ENCODE data around the gene LRRC8E. TPM values are rescaled to one million over a fixed set of nuclear protein-coding genes. Genes with fewer than 3 reads are reported as not detected.

The LRRC8E gene
- total and polyA plus RNA-seq, 2 of the 8 experiments (the other 6 are each of a cell fraction or from before 2014, with no cell fraction given), result 2.7 to 2.9 TPM

- Histone ChIP-seq H3K4me3 (ENCODE audit: extremely low read depth in 1 of 4, insufficient read depth in 2 of 4, low read depth in 3 of 4, low read length in 4 of 4) (no peak overlapping the region), H2BK15ac (ENCODE audit: low read length) (no peak overlapping the region), H4K8ac (ENCODE audit: extremely low read depth, insufficient read depth, low read length) (no peak overlapping the region), H3K23me2 (ENCODE audit: low read depth, low read length) (peaks cover 4% of the 10 kb centered on the region; the same call in 1 of the 2 replicates), H3K79me2 (ENCODE audit: control insufficient read depth in 1 of 2, insufficient read depth in 2 of 2, low read length in 2 of 2) (no peaks in the 10 kb centered on the region), H3K27me3 (replicated peaks in 1 of 4; ENCODE audit: control insufficient read depth in 3 of 4, extremely low read depth in 1 of 4, insufficient read depth in 3 of 4, low read length in 3 of 4) (peaks cover 0 to 2% (median 0%) of the 10 kb centered on the region in 4 experiments; a peak in 1 of 7 replicates), H4K91ac (replicated peaks; ENCODE audit: insufficient read length, low read length) (no peak overlapping the region), H3K56ac (replicated peaks; ENCODE audit: insufficient read length, low read depth, low read length) (no peak overlapping the region), H3K14ac (ENCODE audit: insufficient read length) (no peak overlapping the region), H4K5ac (ENCODE audit: insufficient read length, low read depth, low read length) (no peak overlapping the region), H3K23ac (ENCODE audit: insufficient read length) (no peak overlapping the region), H2AK5ac (ENCODE audit: low read depth, low read length) (no peak overlapping the region), H3K9ac (replicated peaks in 1 of 4; ENCODE audit: extremely low read depth in 1 of 4, low read depth in 3 of 4, low read length in 3 of 4) (no peak overlapping the region), H3K36me3 (ENCODE audit: control insufficient read depth in 2 of 4, insufficient read depth in 4 of 4, low read length in 3 of 4) (no peaks in the 10 kb centered on the region), H3K4me2 (ENCODE audit: insufficient read depth in 1 of 2, low read depth in 2 of 2, low read length in 2 of 2) (no peak overlapping the region), H3K18ac (ENCODE audit: extremely low read depth, low read length) (no peak overlapping the region), H3K4ac (replicated peaks; ENCODE audit: insufficient read length, low read depth, low read length) (no peak overlapping the region), H2AFZ (ENCODE audit: low read length) (no peak overlapping the region), H2BK120ac (replicated peaks; ENCODE audit: low read depth, low read length) (no peak overlapping the region), H4K20me1 (replicated peaks in 1 of 2; ENCODE audit: control insufficient read depth in 1 of 2, insufficient read depth in 2 of 2, low read length in 2 of 2) (no peaks in the 10 kb centered on the region), H3K4me1 (replicated peaks in 1 of 4; ENCODE audit: control insufficient read depth in 3 of 4, insufficient read depth in 4 of 4, low read length in 3 of 4) (peaks cover 0 to 6% (median 4%) of the 10 kb centered on the region in 4 experiments; a peak in 4 of 7 replicates), H3K9me3 (ENCODE audit: insufficient read depth in 2 of 2, low read depth in 1 of 2, low read length in 1 of 2) (no peaks in the 10 kb centered on the region), H2BK20ac (ENCODE audit: low read length) (no peak overlapping the region), H3K27ac (ENCODE audit: low read depth, low read length) (no peak overlapping the region), H2BK5ac (ENCODE audit: low read depth, low read length) (no peak overlapping the region), H2BK12ac (ENCODE audit: low read depth, low read length) (no peak overlapping the region), H3K79me1 (ENCODE audit: low read depth, low read length) (no peaks in the 10 kb centered on the region)
- ChIA-PET CTCF (ENCODE audit: partially characterized antibody) (interaction anchor here (0.7 to 3.0 kb wide), 7 partner anchors 14 to 51 kb away, joined by 3 to 8 read pairs (median 4); no protein-coding TSS in a partner anchor), POLR2A (ENCODE audit: partially characterized antibody) (interaction anchor here (0.6 to 1.8 kb wide), 10 partner anchors 8 to 60 kb away, joined by 3 to 5 read pairs (median 3); partner anchors contain the start of genes PRR36, TGFBR3L and TIMM44)
- 98% methylated on average over 4 of the region's 4 CpGs; no CpG with 5 or more reads in 1 of the 2 experiments for WGBS, 2 experiments (ENCODE audit: extremely low coverage in 1 of 2, insufficient coverage in 1 of 2, insufficient read length in 1 of 2, insufficient replicate concordance in 2 of 2, low coverage in 1 of 2, low lambda C conversion rate in 2 of 2, missing lambda C conversion rate in 1 of 2)
- DNase-seq (ENCODE audit: low read depth in 1 of 2, low spot score in 2 of 2) (no peak), FAIRE-seq (no peak)
- TF ChIP-seq RBBP5 (IDR thresholded peaks at IDR 0.05; ENCODE audit: borderline replicate concordance, low read depth, low read length) (no peak), EP300 (IDR thresholded peaks at IDR 0.05; ENCODE audit: borderline replicate concordance in 1 of 2, low read depth in 2 of 2, low read length in 2 of 2) (no peak), RAD21 (IDR thresholded peaks at IDR 0.05 in 1 of 2, conservative IDR thresholded peaks at IDR 0.05 in 1 of 2; ENCODE audit: low read depth in 2 of 2, low read length in 2 of 2) (no peak), POLR2A (IDR thresholded peaks at IDR 0.05; ENCODE audit: control extremely low read depth in 1 of 2, low read depth in 2 of 2, low read length in 2 of 2) (no peak), CHD1 (IDR thresholded peaks at IDR 0.05; ENCODE audit: low read depth, low read length) (no peak), ASH2L (IDR thresholded peaks at IDR 0.05; ENCODE audit: low read length) (no peak), ATF2 (IDR thresholded peaks at IDR 0.05; ENCODE audit: low read length) (no peak), RFX5 (IDR thresholded peaks at IDR 0.05; ENCODE audit: borderline replicate concordance, low read depth, low read length) (no peak), HDAC2 (IDR thresholded peaks at IDR 0.05; ENCODE audit: borderline replicate concordance in 1 of 2, low read depth in 2 of 2, low read length in 2 of 2) (no peak), SAP30 (IDR thresholded peaks at IDR 0.05; ENCODE audit: insufficient read depth, insufficient replicate concordance, low read length) (no peak), JUN (IDR thresholded peaks at IDR 0.05; ENCODE audit: low read depth, low read length) (no peak)
Measured at GRCh38 chr19:7883105-7883504, 5.2 kb upstream of the LRRC8E start.

Measured in H1 (cell line).